GM18868 (cell line): Measurements from ENCODE around the gene CAPNS1.
A peak's percentile ranks its signal among the peaks of the same experiment; 100 is the strongest.
"Not testable (repeated sequence)": the region's sequence is repeated elsewhere in the genome, so short reads cannot be mapped to it uniquely, and the experiment has no call there.

Source experiments
- ATAC-seq: cut with Tn5 transposase; IDR thresholded peaks from one replicate; pipeline ENCODE4 v1.9.1; 2021; ENCODE audit warnings: mild to moderate bottlenecking, moderate library complexity; ENCODE audit not compliant: unreplicated experiment

CAPNS1 gene

GRCh38 chr19:36113894-36114720, 25.8 kb upstream of the CAPNS1 start:
- peak; percentile 1 for ATAC-seq

DNA sequence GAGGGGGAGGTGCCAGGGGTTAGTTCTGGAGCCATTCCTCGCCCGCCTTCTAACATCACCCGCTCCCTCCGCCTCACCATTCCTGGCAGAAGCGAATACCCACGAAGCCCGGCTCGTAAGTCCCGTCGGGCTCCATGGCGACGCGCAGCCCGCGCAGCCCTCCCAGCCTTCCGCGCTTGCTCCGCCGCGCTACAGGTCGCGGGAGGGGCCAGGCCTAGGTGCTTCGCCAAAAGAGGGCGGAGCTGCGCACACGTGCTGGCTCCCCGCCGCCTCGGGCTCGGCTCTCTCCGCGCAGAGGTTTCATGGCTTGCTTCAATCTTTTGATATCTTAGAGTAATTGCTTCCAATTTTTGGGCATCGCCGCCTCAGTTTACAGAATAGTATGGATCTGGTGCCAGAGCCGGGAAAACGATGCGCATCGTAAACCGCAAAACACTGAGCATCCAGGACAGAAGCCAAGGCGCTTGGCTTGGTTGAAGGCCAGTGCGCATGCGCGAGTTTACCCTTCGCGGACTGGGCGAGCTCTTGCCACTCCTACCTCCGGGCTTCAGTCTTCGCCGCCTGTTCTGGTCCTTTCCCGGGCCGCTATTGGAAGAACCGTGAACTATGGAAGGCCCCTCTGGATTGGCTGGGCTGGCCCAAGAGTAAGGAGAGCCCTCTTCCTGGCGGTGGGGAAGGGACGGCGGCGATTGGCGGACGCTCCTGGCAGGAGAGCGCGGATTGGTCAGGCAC, 25.0 kb upstream of the CAPNS1 start, which contains the start of gene POLR2I:
TSS of gene POLR2I (minus strand) at position 155 of the 732 bp plus-strand sequence. CDS start at position 136, 19 bp downstream.
- ATAC-seq = peak; percentile 80

- ATAC-seq = peak; percentile 28
Observed at GRCh38 chr19:36115453-36116343, 24.2 kb upstream of the CAPNS1 start, which contains the start of gene TBCB. TBCB (plus strand) TSS chr19:36115468; CDS start chr19:36115561, 93 bp downstream.

DNA sequence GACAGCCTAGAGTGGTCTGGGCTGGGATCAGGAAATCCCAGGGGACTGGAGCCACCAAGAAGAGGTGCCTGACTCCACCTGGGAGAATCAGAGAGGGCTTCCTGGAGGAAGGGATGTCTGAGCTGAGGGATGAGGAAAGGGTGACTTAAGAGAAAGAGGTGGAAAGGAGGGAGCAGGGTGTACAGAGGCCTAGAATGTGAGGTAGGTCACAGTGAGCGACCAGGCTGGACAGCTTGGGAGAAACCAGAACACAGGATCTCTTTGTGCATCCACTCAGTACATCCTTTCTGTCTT, 23.6 kb upstream of the CAPNS1 start:
- ATAC-seq = no peak

DNA sequence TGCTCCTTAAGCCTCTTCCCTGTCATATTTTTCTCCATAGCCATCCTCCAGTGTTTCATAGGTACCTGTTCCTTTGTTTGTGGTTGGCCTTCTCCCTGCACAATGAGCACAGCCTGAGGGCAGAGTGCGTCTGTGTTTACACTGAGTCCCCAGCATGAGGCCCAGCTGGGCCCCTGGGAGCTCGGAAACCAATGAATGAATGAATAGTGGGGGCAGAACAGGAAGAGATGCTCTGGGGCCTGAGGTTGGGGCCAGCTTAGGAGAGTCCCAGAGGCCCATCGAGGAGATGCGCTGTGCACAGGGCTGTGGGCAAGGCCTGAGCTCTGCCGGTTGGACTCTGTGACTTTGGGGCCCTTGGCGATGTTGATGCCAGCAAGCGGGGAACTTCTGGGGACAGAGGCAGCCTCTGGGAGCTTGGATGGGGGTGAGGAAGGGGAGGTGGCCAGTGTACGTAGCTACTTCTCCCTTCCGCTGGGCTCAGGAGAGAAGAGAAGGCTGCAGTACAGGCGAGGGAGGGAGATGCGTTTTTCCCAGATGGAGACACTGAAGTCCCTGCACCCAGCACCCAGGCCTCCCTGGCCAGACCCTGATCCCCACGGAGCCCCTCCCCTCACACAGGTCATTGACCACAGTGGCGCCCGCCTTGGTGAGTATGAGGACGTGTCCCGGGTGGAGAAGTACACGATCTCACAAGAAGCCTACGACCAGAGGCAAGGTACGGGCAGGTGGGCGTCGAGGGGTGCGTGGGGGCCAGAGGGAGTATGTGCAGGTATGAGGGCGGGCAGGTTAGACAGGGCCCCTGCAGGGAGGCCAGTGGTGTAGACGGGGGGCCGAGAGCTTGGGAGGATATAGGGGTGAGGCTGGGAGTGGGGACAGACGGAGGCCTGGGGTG, 19.5 kb upstream of the CAPNS1 start:
- no peak for ATAC-seq

- ATAC-seq = no peak
Observed at GRCh38 chr19:36120984-36121358, 18.9 kb upstream of the CAPNS1 start.

GRCh38 chr19:36121486-36122124, 18.3 kb upstream of the CAPNS1 start:
- ATAC-seq = no peak

DNA sequence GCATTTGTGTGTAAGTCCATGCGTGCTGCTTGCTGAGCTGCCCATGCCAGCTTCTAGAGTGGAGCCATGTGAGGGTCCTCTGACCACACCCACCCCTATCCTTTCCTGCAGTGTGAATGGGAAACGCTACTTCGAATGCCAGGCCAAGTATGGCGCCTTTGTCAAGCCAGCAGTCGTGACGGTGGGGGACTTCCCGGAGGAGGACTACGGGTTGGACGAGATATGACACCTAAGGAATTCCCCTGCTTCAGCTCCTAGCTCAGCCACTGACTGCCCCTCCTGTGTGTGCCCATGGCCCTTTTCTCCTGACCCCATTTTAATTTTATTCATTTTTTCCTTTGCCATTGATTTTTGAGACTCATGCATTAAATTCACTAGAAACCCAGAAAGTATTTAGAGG, 14.3 kb upstream of the CAPNS1 start:
- ATAC-seq = no peak

GRCh38 chr19:36128392-36128736, 11.5 kb upstream of the CAPNS1 start:
- ATAC-seq = no peak

- not testable (repeated sequence) for ATAC-seq
Observed at GRCh38 chr19:36131221-36131620, 8.6 kb upstream of the CAPNS1 start.

- ATAC-seq = not testable (repeated sequence)
Observed at GRCh38 chr19:36134867-36135266, 5.0 kb upstream of the CAPNS1 start.

DNA sequence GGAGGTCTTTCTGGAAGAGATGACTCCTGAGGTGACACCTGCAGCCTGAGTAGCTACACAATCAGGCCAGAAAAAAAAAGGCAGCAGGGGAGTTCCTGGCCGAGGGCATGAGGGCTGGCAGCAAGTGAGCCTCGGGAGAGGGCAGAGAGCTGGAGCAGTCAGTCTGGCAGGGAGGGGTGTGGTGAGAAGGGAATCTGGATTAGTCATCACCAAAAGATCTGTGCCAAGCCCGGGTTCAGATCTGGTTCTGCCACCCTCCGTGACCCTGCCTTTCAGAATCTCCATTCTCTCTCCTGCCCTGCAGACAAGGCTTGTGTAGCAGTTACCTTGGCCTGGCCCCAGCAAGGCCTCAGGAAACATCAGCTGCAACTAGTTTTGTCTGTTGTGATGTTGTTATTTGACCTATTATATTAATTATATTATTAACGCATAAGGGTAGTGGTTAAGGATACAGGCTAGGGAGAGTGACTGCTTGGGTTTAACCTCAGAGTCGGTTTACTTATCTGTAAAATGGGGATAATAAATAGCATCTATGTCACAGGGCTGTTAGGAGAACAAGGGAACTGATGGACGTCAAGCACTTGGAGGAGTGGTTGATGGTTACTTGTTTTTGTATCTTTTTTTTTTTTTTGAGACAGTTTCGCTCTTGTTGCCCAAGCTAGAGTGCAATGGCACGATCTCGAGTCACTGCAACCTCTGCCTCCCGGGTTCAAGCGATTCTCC, 2.7 kb upstream of the CAPNS1 start:
- ATAC-seq = no peak

- no peak for ATAC-seq
Observed at GRCh38 chr19:36139120-36139472, 770 bp upstream of the CAPNS1 start.

DNA sequence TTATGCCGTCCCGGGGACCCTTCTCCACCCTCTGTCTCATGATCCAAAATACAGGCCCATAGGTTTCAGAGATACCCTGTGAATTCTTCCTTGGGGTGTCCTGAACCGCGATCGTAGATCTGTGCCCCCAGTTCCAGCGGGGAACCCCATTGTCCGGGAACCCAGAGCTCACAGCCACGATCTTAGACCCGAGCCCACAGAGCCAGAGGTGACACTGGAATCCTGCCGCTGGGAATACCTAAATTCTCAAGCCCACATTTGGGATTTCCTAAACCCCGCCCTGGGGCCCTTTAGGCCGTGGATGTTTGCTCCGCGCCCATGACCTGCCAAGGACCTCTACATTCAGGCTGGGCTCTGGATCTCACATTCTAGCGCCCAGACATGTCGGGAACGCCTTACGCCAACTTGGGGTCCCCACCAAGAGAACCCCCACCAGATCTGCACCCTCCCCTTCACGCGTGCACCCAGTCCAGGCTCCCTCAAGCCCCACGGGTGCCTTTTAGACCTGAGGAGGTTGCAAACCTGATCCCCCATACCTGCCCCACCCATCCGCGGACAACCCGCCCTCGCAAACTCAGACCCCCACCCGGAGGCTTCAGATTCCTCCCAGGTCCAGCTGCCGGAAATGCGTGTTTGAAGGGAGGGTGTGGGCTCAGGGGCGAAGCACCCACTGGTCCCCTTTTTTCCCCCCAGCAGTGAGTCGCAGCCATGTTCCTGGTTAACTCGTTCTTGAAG, 605 bp downstream of the CAPNS1 start:
- ATAC-seq = peak; percentile 4

GRCh38 chr19:36141039-36141927, 1.4 kb downstream of the CAPNS1 start:
- peak; percentile 62 for ATAC-seq

DNA sequence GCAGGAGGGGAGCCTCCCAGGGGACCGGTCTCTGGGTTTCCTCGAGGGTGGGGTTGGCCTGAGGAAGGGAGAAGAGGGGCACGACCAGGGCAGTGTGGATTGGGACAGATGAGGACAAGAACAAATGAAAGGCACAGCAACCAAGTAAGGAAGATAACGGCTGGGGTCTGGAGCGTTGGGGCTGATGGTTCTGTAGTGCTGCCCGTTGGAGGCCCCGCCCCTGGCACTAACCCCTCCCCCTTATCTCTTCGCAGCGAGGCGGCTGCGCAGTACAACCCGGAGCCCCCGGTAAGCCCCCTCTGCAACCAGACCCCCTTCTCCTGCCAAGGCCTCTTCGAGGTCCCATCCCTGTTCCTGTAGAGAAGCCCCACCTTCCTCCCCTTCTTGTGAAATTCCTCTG, 2.2 kb downstream of the CAPNS1 start:
- no peak for ATAC-seq

GRCh38 chr19:36142496-36142895, 2.6 kb downstream of the CAPNS1 start:
- ATAC-seq = no peak

- ATAC-seq = no peak
Observed at GRCh38 chr19:36144624-36145023, 4.8 kb downstream of the CAPNS1 start.
